Mucosa of rectum (tissue), 2 donors: ENCODE results near the gene FOXN4.

Source experiments
- H3K27ac ChIP-seq, 2 donors: one replicate each; pipeline ENCODE4 v1.7.0; 2013; ENCODE audit warnings: inconsistent platforms in 2 of 2, low read depth in 2 of 2, low read length in 2 of 2
- H3K27me3 ChIP-seq, 2 donors: one replicate each; pipeline ENCODE4 v1.7.0; 2013; ENCODE audit warnings: low read length in 2 of 2; ENCODE audit not compliant: control insufficient read depth in 2 of 2, insufficient read depth in 2 of 2
- H3K36me3 ChIP-seq, 2 donors: one replicate each; pipeline ENCODE4 v1.7.0; 2013; ENCODE audit warnings: low read length in 2 of 2; ENCODE audit not compliant: control insufficient read depth in 2 of 2, insufficient read depth in 2 of 2
- H3K4me1 ChIP-seq, 2 donors: one replicate each; pipeline ENCODE4 v1.7.0; 2013; ENCODE audit warnings: low read length in 2 of 2, mild to moderate bottlenecking in 1 of 2; ENCODE audit not compliant: control insufficient read depth in 2 of 2, insufficient read depth in 2 of 2
- H3K4me3 ChIP-seq, 2 donors: one replicate each; pipeline ENCODE4 v1.7.0; 2013; ENCODE audit warnings: low read length in 2 of 2
- H3K9ac ChIP-seq, 2 donors: one replicate each; pipeline ENCODE4 v1.7.0; 2013; ENCODE audit warnings: low read length in 2 of 2, low read depth in 1 of 2, mild to moderate bottlenecking in 1 of 2
- H3K9me3 ChIP-seq, 2 donors: one replicate each; pipeline ENCODE4 v1.7.0; 2013; ENCODE audit warnings: low read length in 2 of 2; ENCODE audit not compliant: control insufficient read depth in 2 of 2
- donor health status: healthy.
- donor health status: Normal muscosa, but diverticular disease.

FOXN4 gene

GRCh38 chr12:109236257-109236656 lies 72.8 kb downstream of the FOXN4 start:
- Histone ChIP-seq H3K4me3 (no peak overlapping the region), H3K27ac (no peak overlapping the region), H3K9me3 (no peaks in the 10 kb centered on the region), H3K27me3 (no peaks in the 10 kb centered on the region), H3K4me1 (no peaks in the 10 kb centered on the region), H3K36me3 (peaks cover 52 to 70% of the 10 kb centered on the region in 2 donors), H3K9ac (no peak overlapping the region)

- Histone ChIP-seq H3K9me3 (no peaks in the 10 kb centered on the region), H3K9ac (no peak overlapping the region), H3K36me3 (peaks cover 38 to 65% of the 10 kb centered on the region in 2 donors), H3K27me3 (no peaks in the 10 kb centered on the region), H3K4me1 (no peaks in the 10 kb centered on the region), H3K27ac (no peak overlapping the region), H3K4me3 (no peak overlapping the region)
Measured at GRCh38 chr12:109234012-109234411, 75.1 kb downstream of the FOXN4 start.

GRCh38 chr12:109232731-109233130 lies 76.4 kb downstream of the FOXN4 start:
- no peak overlapping the region for H3K4me3 ChIP-seq
- no peaks in the 10 kb centered on the region for H3K27me3 ChIP-seq
- peaks cover 38 to 67% of the 10 kb centered on the region in 2 donors for H3K36me3 ChIP-seq
- H3K27ac ChIP-seq, result no peak overlapping the region
- no peak overlapping the region for H3K9ac ChIP-seq
- no peaks in the 10 kb centered on the region for H3K9me3 ChIP-seq
- no peaks in the 10 kb centered on the region for H3K4me1 ChIP-seq

DNA sequence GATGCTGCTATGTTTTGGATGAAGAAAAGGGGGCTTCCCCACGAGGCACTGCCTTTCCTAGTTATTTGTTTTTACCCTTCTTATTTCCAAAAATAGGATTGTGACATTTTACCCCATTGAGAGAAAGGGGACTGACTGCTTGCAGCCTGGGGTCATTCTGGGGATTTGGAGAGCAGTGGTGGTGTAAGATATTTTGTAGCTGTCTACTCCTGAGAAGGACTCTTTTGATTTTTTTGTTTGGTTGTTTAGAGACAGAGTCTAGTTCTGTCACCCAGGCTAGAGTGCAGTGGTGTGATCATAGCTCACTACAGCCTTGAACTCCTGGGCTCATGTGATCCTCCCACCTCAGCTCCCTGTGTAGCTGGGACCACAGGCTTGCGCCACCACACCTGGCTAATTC lies 78.9 kb downstream of the FOXN4 start:
- Histone ChIP-seq H3K9ac (no peak overlapping the region), H3K36me3 (peaks cover 35 to 61% of the 10 kb centered on the region in 2 donors), H3K27ac (no peak overlapping the region), H3K9me3 (no peaks in the 10 kb centered on the region), H3K27me3 (no peaks in the 10 kb centered on the region), H3K4me1 (no peaks in the 10 kb centered on the region), H3K4me3 (no peak overlapping the region)

GRCh38 chr12:109228664-109229063 lies 80.4 kb downstream of the FOXN4 start:
- H3K9me3 ChIP-seq, result no peaks in the 10 kb centered on the region
- no peak overlapping the region for H3K4me3 ChIP-seq
- H3K4me1 ChIP-seq, result no peaks in the 10 kb centered on the region
- H3K36me3 ChIP-seq, result peaks cover 37 to 64% of the 10 kb centered on the region in 2 donors
- no peak overlapping the region for H3K27ac ChIP-seq
- no peaks in the 10 kb centered on the region for H3K27me3 ChIP-seq
- no peak overlapping the region for H3K9ac ChIP-seq
